K562 (cell line): ENCODE data around the gene SEMA6B. TPM values are rescaled to one million over a fixed set of nuclear protein-coding genes. Genes with fewer than 3 reads are reported as not detected.

Experiments
- ATAC-seq: fragments of 200-7000 bp; cut with Tn5 transposase; 3 replicates; pipeline ENCODE4 v1.9.1; 2020; ENCODE audit warnings: moderate library complexity
- BruUV-seq: library from RNA; stranded (reverse); fragments of 400-500 nt; replicated peaks from 2 replicates; lab custom pipeline; 2021; lab: Mats Ljungman, UMichigan
- CTCF ChIA-PET: fragments of 300-600 bp; formaldehyde crosslinking; extraction: SDS; loops from one replicate; lab custom pipeline; 2021; ENCODE audit warnings: low intra/inter-chr PET ratio; lab: Yijun Ruan, JAX
- POLR2A ChIA-PET: fragments of 300-600, 350-650 bp; sonication (Branson Sonifier 250); formaldehyde crosslinking; extraction: SDS; loops from one replicate; lab custom pipeline; 2021; ENCODE audit warnings: antibody characterized with exemption, inconsistent platforms; lab: Yijun Ruan, JAX
- DNase-seq, 4 experiments: peaks; one replicate each; pipeline versions ENCODE4 v3.0.0 to v3.0.0-alpha.2; 2011 to 2018; ENCODE audit warnings: low spot score in 3 of 4, mixed read lengths in 3 of 4; ENCODE audit errors: extremely low read depth in 1 of 4
- FAIRE-seq: peaks from 2 replicates; lab custom pipeline; 2011; peaks lifted over from hg19 to GRCh38; lab: Jason Lieb, UNC
- H2AFZ ChIP-seq: 2 replicates; pipeline ENCODE4 v1.6.0; 2011; ENCODE audit warnings: low read depth, low read length, control low read depth, inconsistent platforms
- H3K27ac ChIP-seq: fragments of 200-600 bp; 3 replicates; pipeline ENCODE4 v1.8.0; 2011; ENCODE audit warnings: low read depth, mild to moderate bottlenecking, control low read depth, inconsistent platforms, low read length, moderate library complexity, mixed read lengths; ENCODE audit errors: extremely low read depth
- H3K27me3 ChIP-seq, 2 experiments: fragments of 300-600 bp in 1 of 2; 2 replicates in 1 of 2; 3 replicates in 1 of 2; pipeline versions ENCODE4 v1.6.0 to v1.8.0; 2011; ENCODE audit warnings: inconsistent platforms in 2 of 2, low read length in 2 of 2, mild to moderate bottlenecking in 1 of 2, mixed read lengths in 1 of 2, moderate library complexity in 1 of 2; ENCODE audit not compliant: control insufficient read depth in 2 of 2, insufficient read depth in 2 of 2
- H3K36me3 ChIP-seq: fragments of 300-600 bp; 3 replicates; pipeline ENCODE4 v1.8.0; 2011; ENCODE audit warnings: mild to moderate bottlenecking, low read length, inconsistent platforms; ENCODE audit not compliant: control insufficient read depth, insufficient read depth
- H3K4me1 ChIP-seq, 2 experiments: fragments of 200-600 bp in 1 of 2; replicated peaks in 1 of 2; 2 replicates in 1 of 2; 3 replicates in 1 of 2; pipeline versions ENCODE4 v1.5.1 to v1.8.0; 2011; ENCODE audit warnings: inconsistent platforms in 2 of 2, low read length in 2 of 2, mild to moderate bottlenecking in 1 of 2, mixed read lengths in 1 of 2, moderate library complexity in 1 of 2; ENCODE audit not compliant: control insufficient read depth in 2 of 2, insufficient read depth in 2 of 2
- H3K4me2 ChIP-seq: 2 replicates; pipeline ENCODE4 v1.6.1; 2011; ENCODE audit warnings: low read length, control low read depth, inconsistent platforms, mixed read lengths; ENCODE audit not compliant: insufficient read depth
- H3K4me3 ChIP-seq: fragments of 200-600 bp; sonication (generic), shearing (Covaris generic); 2 replicates; pipeline ENCODE4 v1.5.1; 2016; ENCODE audit warnings: control low read depth, inconsistent platforms
- H3K79me2 ChIP-seq: fragments of 200-600 bp; 3 replicates; pipeline ENCODE4 v1.8.0; 2011; ENCODE audit warnings: low read length, inconsistent platforms; ENCODE audit not compliant: control insufficient read depth, insufficient read depth
- H3K9ac ChIP-seq, 2 experiments: 2 replicates each; pipeline versions ENCODE4 v1.6.0 to v1.6.1; 2011; ENCODE audit warnings: low read depth in 2 of 2, low read length in 2 of 2, control low read depth in 1 of 2, inconsistent platforms in 1 of 2, mild to moderate bottlenecking in 1 of 2, mixed read lengths in 1 of 2; ENCODE audit not compliant: insufficient read depth in 1 of 2
- H3K9me1 ChIP-seq: one replicate; pipeline ENCODE4 v1.6.0; 2011; ENCODE audit warnings: inconsistent platforms, mild to moderate bottlenecking, low read length, moderate library complexity; ENCODE audit not compliant: control insufficient read depth, insufficient read depth
- H3K9me3 ChIP-seq: replicated peaks from 2 replicates; pipeline ENCODE4 v1.5.1; 2011; ENCODE audit warnings: low read depth, low read length, inconsistent platforms; ENCODE audit not compliant: control insufficient read depth, insufficient read depth
- H4K20me1 ChIP-seq: replicated peaks from 2 replicates; pipeline ENCODE4 v1.6.1; 2011; ENCODE audit warnings: low read length, inconsistent platforms, mixed read lengths; ENCODE audit not compliant: control insufficient read depth, insufficient read depth
- RBM14 ChIP-seq: fragments of 200-400 bp; formaldehyde crosslinking; IDR thresholded peaks from 2 replicates; pipeline ENCODE4 v1.6.1; 2018; ENCODE audit warnings: low read depth, mild to moderate bottlenecking, low read length, moderate library complexity, borderline replicate concordance; ENCODE audit not compliant: insufficient read depth
- ZBTB33 ChIP-seq: sonication (generic); formaldehyde crosslinking; IDR thresholded peaks from 2 replicates; pipeline ENCODE4 v1.8.1; 2023; ENCODE audit warnings: mild to moderate bottlenecking, missing genetic modification reagents
- ZKSCAN3 ChIP-seq: fragments of 250-450 bp; sonication (Bioruptor Pico); IDR thresholded peaks from 2 replicates; pipeline ENCODE4 v1.4.0; 2020
- ZNF121 ChIP-seq: sonication (generic); formaldehyde crosslinking; conservative IDR thresholded peaks from 2 replicates; pipeline ENCODE4 v1.8.0; 2022; ENCODE audit warnings: missing genetic modification reagents
- ZNF274 ChIP-seq: IDR thresholded peaks from 2 replicates; pipeline ENCODE4 v1.6.1; 2011; ENCODE audit warnings: low read depth, mild to moderate bottlenecking, low read length, moderate library complexity, borderline replicate concordance
- whole genome bisulfite sequencing: fragments of 100-300 bp; shearing (Covaris generic); methylation state at CpG from one replicate; pipeline ENCODE4 v1.1.6; 2016; ENCODE audit warnings: low coverage, mixed read lengths; ENCODE audit not compliant: insufficient coverage; ENCODE audit errors: missing lambda C conversion rate; 5-methylcytosine and 5-hydroxymethylcytosine counted together
- in situ Hi-C: fragments of 300-500 bp; cut with MboI; formaldehyde crosslinking; loops from 4 replicates; pipeline ENCODE4 v1.15.0; 2018; ENCODE audit warnings: inconsistent platforms, mixed read lengths
- intact Hi-C: fragments of 100-400 bp; cut with micrococcal nuclease; formaldehyde crosslinking; loops from 2 replicates; pipeline ENCODE4 v1.14.2; 2022
- polyA plus RNA-seq, 8 experiments: library from polyadenylated mRNA; depleted of rRNA in 4 of 8; stranded (reverse) in 5 of 8; unstranded in 3 of 8; fragments of >200 nt; fragmentation: Nextera tagmentation in 2 of 8; fragmentation: Illumina TruSeq in 1 of 8; extraction: Ambion mirVana in 2 of 8; extraction: Trizol in 1 of 8; gene quantifications; 2 replicates each; pipeline versions ENCODE4 v1.2.1 to v1.2.3, GENCODE V29; 2011 to 2014; ENCODE audit warnings: inconsistent platforms in 1 of 8, missing spikeins in 1 of 8
- total RNA-seq, 7 experiments: library from RNA; depleted of rRNA in 6 of 7; stranded (reverse); fragments of >200 nt in 6 of 7; fragmentation: Illumina TruSeq in 2 of 7; extraction: Trizol in 2 of 7; gene quantifications; 2 replicates each; pipeline versions ENCODE4 v1.2.1 to v1.2.3, GENCODE V29; 2011 to 2021; ENCODE audit warnings: low replicate concordance in 1 of 7
- TF ChIP-seq, protein P1 (sequence below): sonication (generic); formaldehyde crosslinking; IDR thresholded peaks from 2 replicates; pipeline ENCODE4 v1.8.0; 2023; ENCODE audit warnings: missing genetic modification reagents, mild to moderate bottlenecking, borderline replicate concordance

SEMA6B gene
- total and polyA plus RNA-seq, 9 of the 15 experiments (the other 6 are each of a cell fraction or from before 2014, with no cell fraction given): 0.65 to 4.6 (median 2.5) TPM; not detected in 2

DNA sequence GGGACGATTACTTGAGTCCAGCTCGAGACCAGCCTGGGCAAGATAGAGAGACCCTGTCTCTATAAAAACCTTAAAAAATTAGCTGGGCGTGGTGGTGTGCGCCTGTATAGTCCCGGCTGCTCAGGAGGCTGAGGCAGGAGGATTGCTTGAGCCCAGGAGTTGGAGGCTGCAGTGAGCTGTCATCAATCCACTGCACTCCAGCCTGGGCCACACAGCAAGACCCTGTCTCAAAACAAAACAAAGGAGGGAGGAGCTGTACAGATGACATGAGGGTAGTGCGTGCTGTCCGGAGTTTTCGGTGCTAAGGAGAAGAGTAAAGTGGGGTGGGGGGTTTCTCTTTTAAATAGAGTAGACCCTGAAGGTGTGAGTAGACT lies 64.8 kb downstream of the SEMA6B start:
- DNase-seq: no peak
- Histone ChIP-seq H3K4me3 (no peak overlapping the region), H4K20me1 (no peaks in the 10 kb centered on the region), H3K4me2 (no peak overlapping the region), H3K9me3 (peaks cover 3% of the 10 kb centered on the region; the same call in 1 of the 2 replicates), H2AFZ (no peak overlapping the region), H3K79me2 (no peaks in the 10 kb centered on the region), H3K9ac (no peak overlapping the region), H3K4me1 (peaks cover 0 to 9% of the 10 kb centered on the region in 2 experiments; a peak in 1 of 5 replicates), H3K9me1 (no peaks in the 10 kb centered on the region), H3K27ac (no peak overlapping the region), H3K36me3 (peaks cover 70% of the 10 kb centered on the region), H3K27me3 (no peaks in the 10 kb centered on the region)
- peak; percentile 62 for TF ChIP-seq ZNF121 (CRISPR knock-in tag)
- TF ChIP-seq ZKSCAN3 (CRISPR knock-in tag): no peak
- TF ChIP-seq ZNF274: no peak
- ATAC-seq: no peak
- intact Hi-C loops: no loop called here
- ChIA-PET CTCF (no interaction called here), POLR2A (interaction anchor here (0.6 kb wide), 1 partner anchor 14 kb away, joined by 4 read pairs; no protein-coding TSS in a partner anchor)
- WGBS: 98% methylated on average over 8 of the region's 8 CpGs
- in situ Hi-C loops: no loop called here
- BruUV-seq: no TSS peak
- no peak for FAIRE-seq

- Histone ChIP-seq H3K36me3 (peaks cover 71% of the 10 kb centered on the region), H3K27ac (no peak overlapping the region), H3K4me2 (no peak overlapping the region), H4K20me1 (no peaks in the 10 kb centered on the region), H3K4me3 (no peak overlapping the region), H3K79me2 (no peaks in the 10 kb centered on the region), H3K4me1 (peaks cover 0 to 9% of the 10 kb centered on the region in 2 experiments; a peak in 1 of 5 replicates), H2AFZ (no peak overlapping the region), H3K9me1 (no peaks in the 10 kb centered on the region), H3K9me3 (peaks cover 3% of the 10 kb centered on the region; the same call in 1 of the 2 replicates), H3K27me3 (no peaks in the 10 kb centered on the region), H3K9ac (no peak overlapping the region)
- ChIA-PET POLR2A (interaction anchor here (0.6 kb wide), 1 partner anchor 14 kb away, joined by 4 read pairs; no protein-coding TSS in a partner anchor), CTCF (no interaction called here)
- BruUV-seq: TSS peak; percentile 71
- FAIRE-seq: no peak
- no peak for ATAC-seq
- WGBS: 95% methylated on average over 42 of the region's 61 CpGs
- no peak for DNase-seq
- in situ Hi-C loops: no loop called here
- intact Hi-C loops: no loop called here
- no peak for TF ChIP-seq RBM14
- TF ChIP-seq, protein P1, sequence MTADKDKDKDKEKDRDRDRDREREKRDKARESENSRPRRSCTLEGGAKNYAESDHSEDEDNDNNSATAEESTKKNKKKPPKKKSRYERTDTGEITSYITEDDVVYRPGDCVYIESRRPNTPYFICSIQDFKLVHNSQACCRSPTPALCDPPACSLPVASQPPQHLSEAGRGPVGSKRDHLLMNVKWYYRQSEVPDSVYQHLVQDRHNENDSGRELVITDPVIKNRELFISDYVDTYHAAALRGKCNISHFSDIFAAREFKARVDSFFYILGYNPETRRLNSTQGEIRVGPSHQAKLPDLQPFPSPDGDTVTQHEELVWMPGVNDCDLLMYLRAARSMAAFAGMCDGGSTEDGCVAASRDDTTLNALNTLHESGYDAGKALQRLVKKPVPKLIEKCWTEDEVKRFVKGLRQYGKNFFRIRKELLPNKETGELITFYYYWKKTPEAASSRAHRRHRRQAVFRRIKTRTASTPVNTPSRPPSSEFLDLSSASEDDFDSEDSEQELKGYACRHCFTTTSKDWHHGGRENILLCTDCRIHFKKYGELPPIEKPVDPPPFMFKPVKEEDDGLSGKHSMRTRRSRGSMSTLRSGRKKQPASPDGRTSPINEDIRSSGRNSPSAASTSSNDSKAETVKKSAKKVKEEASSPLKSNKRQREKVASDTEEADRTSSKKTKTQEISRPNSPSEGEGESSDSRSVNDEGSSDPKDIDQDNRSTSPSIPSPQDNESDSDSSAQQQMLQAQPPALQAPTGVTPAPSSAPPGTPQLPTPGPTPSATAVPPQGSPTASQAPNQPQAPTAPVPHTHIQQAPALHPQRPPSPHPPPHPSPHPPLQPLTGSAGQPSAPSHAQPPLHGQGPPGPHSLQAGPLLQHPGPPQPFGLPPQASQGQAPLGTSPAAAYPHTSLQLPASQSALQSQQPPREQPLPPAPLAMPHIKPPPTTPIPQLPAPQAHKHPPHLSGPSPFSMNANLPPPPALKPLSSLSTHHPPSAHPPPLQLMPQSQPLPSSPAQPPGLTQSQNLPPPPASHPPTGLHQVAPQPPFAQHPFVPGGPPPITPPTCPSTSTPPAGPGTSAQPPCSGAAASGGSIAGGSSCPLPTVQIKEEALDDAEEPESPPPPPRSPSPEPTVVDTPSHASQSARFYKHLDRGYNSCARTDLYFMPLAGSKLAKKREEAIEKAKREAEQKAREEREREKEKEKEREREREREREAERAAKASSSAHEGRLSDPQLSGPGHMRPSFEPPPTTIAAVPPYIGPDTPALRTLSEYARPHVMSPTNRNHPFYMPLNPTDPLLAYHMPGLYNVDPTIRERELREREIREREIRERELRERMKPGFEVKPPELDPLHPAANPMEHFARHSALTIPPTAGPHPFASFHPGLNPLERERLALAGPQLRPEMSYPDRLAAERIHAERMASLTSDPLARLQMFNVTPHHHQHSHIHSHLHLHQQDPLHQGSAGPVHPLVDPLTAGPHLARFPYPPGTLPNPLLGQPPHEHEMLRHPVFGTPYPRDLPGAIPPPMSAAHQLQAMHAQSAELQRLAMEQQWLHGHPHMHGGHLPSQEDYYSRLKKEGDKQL (CRISPR knock-in tag): no peak
- TF ChIP-seq ZBTB33 (CRISPR knock-in tag): peak; percentile 76
Observed at GRCh38 chr19:4493929-4494690, 65.4 kb downstream of the SEMA6B start.
